Erythroblast (primary cell): ENCODE measurements around the gene TKT.

Experiments
- GATA1 ChIP-seq: IDR thresholded peaks from 2 replicates; pipeline ENCODE4 v1.6.1; 2011; ENCODE audit warnings: low read depth, mild to moderate bottlenecking, control low read depth, low read length, moderate library complexity
- POLR2A ChIP-seq: IDR thresholded peaks from 2 replicates; pipeline ENCODE4 v1.6.1; 2011; ENCODE audit warnings: mild to moderate bottlenecking, low read length

- TF ChIP-seq POLR2A (no peak), GATA1 (no peak)
These were observed 26.8 kb upstream of the TKT start for GRCh38 chr3:53282581-53282980.
